Heart right ventricle (tissue), 16 donors: Measurements from ENCODE around the gene ERI3. TPM values are rescaled to one million over a fixed set of nuclear protein-coding genes. Genes with fewer than 3 reads are reported as not detected.
A peak's percentile ranks its signal among the peaks of the same experiment; 100 is the strongest.

Experiments used
- ATAC-seq, 8 donors: fragments of 200-7000 bp; cut with Tn5 transposase; one replicate each; pipeline ENCODE4 v1.9.1; 2020; ENCODE audit warnings: mild to moderate bottlenecking in 8 of 8, moderate library complexity in 8 of 8, moderate number of reproducible peaks in 1 of 8
- DNase-seq, 2 donors: peaks; one replicate each; pipeline ENCODE4 v3.0.0-alpha.2; 2020
- H3K27ac ChIP-seq, 10 donors: fragments of 200-600 bp; sonication (generic) in 2 of 10; one replicate each; pipeline versions ENCODE4 v1.5.0 to v1.8.0; 2020 to 2022; ENCODE audit warnings: mild to moderate bottlenecking in 3 of 10
- H3K27me3 ChIP-seq, 7 donors: fragments of 200-600 bp; one replicate each; pipeline ENCODE4 v1.8.0; 2021 to 2022; ENCODE audit warnings: mild to moderate bottlenecking in 2 of 7
- H3K36me3 ChIP-seq, 9 donors: fragments of 200-600 bp; sonication (generic) in 1 of 9; one replicate each; pipeline versions ENCODE4 v1.5.0 to v1.8.0; 2020 to 2022; ENCODE audit warnings: mild to moderate bottlenecking in 2 of 9
- H3K4me1 ChIP-seq, 9 donors: fragments of 200-600 bp; sonication (generic) in 1 of 9; one replicate each; pipeline versions ENCODE4 v1.5.0 to v1.8.0; 2020 to 2022; ENCODE audit warnings: mild to moderate bottlenecking in 4 of 9
- H3K4me3 ChIP-seq, 10 donors: fragments of 200-600 bp; sonication (generic) in 2 of 10; one replicate each; pipeline versions ENCODE4 v1.5.0 to v1.8.0; 2020 to 2022; ENCODE audit warnings: mild to moderate bottlenecking in 7 of 10, moderate library complexity in 2 of 10
- H3K9me3 ChIP-seq, 11 donors: fragments of 200-600 bp in 10 of 11; sonication (generic) in 2 of 11; one replicate each; pipeline versions ENCODE4 v1.5.0 to v1.8.0; 2013 to 2022; ENCODE audit warnings: mild to moderate bottlenecking in 2 of 11, control low read depth in 1 of 11, moderate library complexity in 1 of 11
- WGBS, 2 donors: extraction: QIAGEN DNeasy Blood & Tissue Kit; methylation state at CpG; one replicate each; pipeline ENCODE4 v1.1.7; 2013; ENCODE audit warnings: inconsistent platforms in 1 of 2; 5-methylcytosine and 5-hydroxymethylcytosine counted together
- intact Hi-C, 10 donors: fragments of 100-400 bp; cut with DNase I; formaldehyde crosslinking; loops; one replicate each; pipeline versions ENCODE4 v1.11.1 to v1.14.2; 2022
- polyA plus RNA-seq, 2 donors: library from polyadenylated mRNA; stranded (reverse); fragments of 200-250 nt; gene quantifications; one replicate each; pipeline ENCODE4 v1.2.3, GENCODE V29; 2013
- total RNA-seq, 10 donors: library from RNA; stranded (reverse); fragmentation: NEBNext Ultra II Directional in 3 of 10; extraction: Animal tissue kit (Norgen Biotek cat#: 25700) in 3 of 10; gene quantifications; one replicate each; pipeline versions ENCODE4 v1.2.1 to v1.2.4, GENCODE V29; 2021 to 2023
- TF ChIP-seq, protein P1 (sequence below), 9 donors: fragments of 200-600 bp; sonication (generic) in 2 of 9; IDR thresholded peaks; one replicate each; pipeline versions ENCODE4 v1.5.0 to v1.8.0; 2021 to 2022; ENCODE audit warnings: antibody characterized with exemption in 9 of 9, mild to moderate bottlenecking in 5 of 9, moderate library complexity in 1 of 9
- donor health status: Arrhythmogenic right ventricular cardiomyopathy.
- donor health status: ischemic (EF 13 %, LVEDD 7.1; RV severe dilation, severe dysfunction).
- donor health status: healthy with polysubstance abuse.
- donor health status: DM: no; HTN: yes; CAD: no.
- donor health status: DM: no; HTN: no; CAD: no.
- donor health status: ischemic (EF 25% LVEDD 6.9; RV normal size, moderate dysfunction).
- donor health status: ischemic (EF 25% LVEDD 5.7; RV mildly dilated, moderate dysfunction).
- donor health status: healthy.
- donor health status: DM: yes; HTN: yes; CAD: no.
- donor health status: Ischemic cardiomyopathy.
- donor health status: ischemic (EF 35%, LVEDD 5.7; RV mildly dilated, moderate dysfunction).
- donor health status: nonischemic (EF 11% LVEDD 7.7; RV severe dilation, severe dysfunction).
- donor health status: DM: yes; HTN: yes; CAD: no.
- donor health status: PGD.
- donor health status: ischemic (EF 29% LVEDD 5.4; RV normal size, mild dysfunction).
- donor health status: nonischemic (EF 23%, LVEDD 6.1; RV moderate dilation, normal function).

Gene ERI3
- total and polyA plus RNA-seq, 12 donors = 28.1 to 68.4 (median 47.9) TPM

DNA sequence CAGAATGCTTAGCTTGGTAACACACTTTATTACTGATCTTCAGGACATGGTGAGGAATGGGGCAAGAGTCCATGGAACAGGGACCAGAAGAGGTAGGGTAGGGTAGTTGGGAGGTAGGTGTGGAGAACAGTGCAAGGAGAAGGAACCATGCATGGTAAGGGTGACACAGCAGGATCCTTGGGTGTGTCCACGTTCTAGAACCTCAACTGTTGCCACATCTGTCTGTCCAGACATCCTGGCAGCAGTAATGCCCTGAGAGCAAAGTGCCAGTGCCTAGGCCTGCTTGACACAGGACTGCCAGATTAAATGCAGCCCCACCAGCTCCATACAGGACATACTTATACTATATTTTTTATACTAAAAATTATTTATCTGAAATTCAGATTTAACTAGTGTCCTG is 127.8 kb downstream of the ERI3 start:
- ATAC-seq = peak in 1 of 8 donors; percentile 29
- H3K27ac ChIP-seq = no peak overlapping the region
- 65 to 67% methylated on average over 1 of the region's 1 CpG for WGBS, 2 donors
- no peaks in the 10 kb centered on the region for H3K27me3 ChIP-seq
- H3K4me3 ChIP-seq = no peak overlapping the region
- TF ChIP-seq, protein P1, sequence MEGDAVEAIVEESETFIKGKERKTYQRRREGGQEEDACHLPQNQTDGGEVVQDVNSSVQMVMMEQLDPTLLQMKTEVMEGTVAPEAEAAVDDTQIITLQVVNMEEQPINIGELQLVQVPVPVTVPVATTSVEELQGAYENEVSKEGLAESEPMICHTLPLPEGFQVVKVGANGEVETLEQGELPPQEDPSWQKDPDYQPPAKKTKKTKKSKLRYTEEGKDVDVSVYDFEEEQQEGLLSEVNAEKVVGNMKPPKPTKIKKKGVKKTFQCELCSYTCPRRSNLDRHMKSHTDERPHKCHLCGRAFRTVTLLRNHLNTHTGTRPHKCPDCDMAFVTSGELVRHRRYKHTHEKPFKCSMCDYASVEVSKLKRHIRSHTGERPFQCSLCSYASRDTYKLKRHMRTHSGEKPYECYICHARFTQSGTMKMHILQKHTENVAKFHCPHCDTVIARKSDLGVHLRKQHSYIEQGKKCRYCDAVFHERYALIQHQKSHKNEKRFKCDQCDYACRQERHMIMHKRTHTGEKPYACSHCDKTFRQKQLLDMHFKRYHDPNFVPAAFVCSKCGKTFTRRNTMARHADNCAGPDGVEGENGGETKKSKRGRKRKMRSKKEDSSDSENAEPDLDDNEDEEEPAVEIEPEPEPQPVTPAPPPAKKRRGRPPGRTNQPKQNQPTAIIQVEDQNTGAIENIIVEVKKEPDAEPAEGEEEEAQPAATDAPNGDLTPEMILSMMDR (IDR thresholded peaks at IDR 0.05) = no peak
- intact Hi-C loops = loop anchor here in 2 of 10 donors (10.0 kb wide), 2 partner anchors 68 to 368 kb away; no protein-coding TSS in a partner anchor
- DNase-seq = no peak
- peaks cover 0 to 10% (median 0%) of the 10 kb centered on the region in 9 donors for H3K4me1 ChIP-seq
- peaks cover 0 to 23% (median 0%) of the 10 kb centered on the region in 9 donors for H3K36me3 ChIP-seq
- H3K9me3 ChIP-seq = no peaks in the 10 kb centered on the region

DNA sequence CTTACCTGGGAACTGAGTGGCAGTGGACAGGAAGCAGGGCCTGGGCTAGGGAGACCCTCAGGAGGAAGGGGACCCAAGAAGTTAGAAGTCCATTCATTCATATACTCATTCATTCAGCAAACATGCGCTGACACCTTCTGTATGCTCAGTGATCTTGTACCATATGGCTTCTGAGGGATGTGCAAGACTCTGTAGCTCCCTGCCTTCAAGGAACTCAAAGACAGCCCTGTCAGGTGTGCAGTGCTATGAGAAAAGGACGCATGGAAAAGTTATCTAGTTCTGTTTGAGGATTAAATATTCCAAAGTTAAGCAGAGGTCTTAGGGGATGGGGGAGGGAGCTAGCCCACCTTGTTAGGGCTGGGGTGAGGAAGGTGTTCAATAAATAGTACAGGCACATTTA is 129.3 kb downstream of the ERI3 start:
- ATAC-seq (no peak), DNase-seq (no peak)
- 95 to 98% methylated on average over 2 of the region's 2 CpGs for WGBS, 2 donors
- H3K27me3 ChIP-seq = no peaks in the 10 kb centered on the region
- peaks cover 0 to 10% (median 0%) of the 10 kb centered on the region in 9 donors for H3K4me1 ChIP-seq
- no peak overlapping the region for H3K4me3 ChIP-seq
- H3K27ac ChIP-seq = no peak overlapping the region
- H3K9me3 ChIP-seq = no peaks in the 10 kb centered on the region
- TF ChIP-seq, protein P1 (IDR thresholded peaks at IDR 0.05) = no peak
- peaks cover 0 to 30% (median 9%) of the 10 kb centered on the region in 9 donors for H3K36me3 ChIP-seq
- intact Hi-C loops = loop anchor here in 2 of 10 donors (10.0 kb wide), 2 partner anchors 69 to 369 kb away; no protein-coding TSS in a partner anchor

DNA sequence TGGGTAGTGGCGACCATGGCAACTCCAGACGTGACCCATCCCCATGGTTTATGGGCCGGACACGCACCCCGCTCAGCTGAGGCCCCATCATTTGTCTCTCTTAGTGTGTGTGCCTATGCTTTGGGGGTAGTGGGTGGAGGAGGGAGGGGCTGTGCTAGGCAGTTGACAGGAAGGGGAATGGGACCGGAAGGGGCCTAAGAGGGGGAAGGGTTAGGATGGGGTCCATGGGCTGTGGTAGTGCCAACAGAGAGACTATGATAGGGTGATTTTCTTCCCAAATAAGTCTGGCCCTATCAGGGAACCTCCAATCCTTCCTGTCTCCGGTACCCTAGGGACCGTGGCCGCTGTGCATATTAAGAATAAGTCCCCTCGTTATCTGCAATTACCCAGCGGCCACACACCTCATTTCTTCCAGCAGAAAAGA is 131.9 kb downstream of the ERI3 start:
- TF ChIP-seq, protein P1 (IDR thresholded peaks at IDR 0.05) = no peak
- intact Hi-C loops = loop anchor here in 3 of 10 donors (5.0 to 10.0 kb wide), 3 partner anchors 72 to 374 kb away; no protein-coding TSS in a partner anchor
- Histone ChIP-seq H3K27ac (no peak overlapping the region), H3K27me3 (no peaks in the 10 kb centered on the region), H3K4me3 (no peak overlapping the region), H3K36me3 (peaks cover 0 to 44% (median 24%) of the 10 kb centered on the region in 9 donors), H3K4me1 (peaks cover 0 to 10% (median 0%) of the 10 kb centered on the region in 9 donors), H3K9me3 (no peaks in the 10 kb centered on the region)
- WGBS, 2 donors = 73 to 77% methylated on average over 11 of the region's 11 CpGs
- DNase-seq (no peak), ATAC-seq (peak in 1 of 8 donors; percentile 3)

GRCh38 chr1:44222397-44223186 is 132.5 kb downstream of the ERI3 start:
- WGBS, 2 donors = 85% methylated on average over 5 of the region's 5 CpGs
- TF ChIP-seq, protein P1 (IDR thresholded peaks at IDR 0.05) = no peak

More at GRCh38 chr1:44222397-44223186, 132.5 kb downstream of the ERI3 start:
- H3K36me3 ChIP-seq = peaks cover 0 to 50% (median 24%) of the 10 kb centered on the region in 9 donors
- no peaks in the 10 kb centered on the region for H3K27me3 ChIP-seq
- DNase-seq (no peak), ATAC-seq (no peak)
- H3K9me3 ChIP-seq = no peaks in the 10 kb centered on the region
- H3K4me1 ChIP-seq = peaks cover 0 to 7% (median 0%) of the 10 kb centered on the region in 9 donors
- H3K27ac ChIP-seq = no peak overlapping the region
- no peak overlapping the region for H3K4me3 ChIP-seq
- intact Hi-C loops = loop anchor here in 3 of 10 donors (5.0 to 10.0 kb wide), 3 partner anchors 72 to 375 kb away; no protein-coding TSS in a partner anchor
